Measurements from ENCODE around the gene ZNF292.

- TF ChIP-seq CTCF (IDR thresholded peaks at IDR 0.05) (no peak), POLR2A (IDR thresholded peaks at IDR 0.05) (no peak)
Measured at GRCh38 chr6:87212596-87212995, 57.2 kb downstream of the ZNF292 start.
